Subcutaneous abdominal adipose tissue (tissue), 5 donors: ENCODE results near the gene THADA.

Experiments
- H3K27ac ChIP-seq: one replicate; pipeline ENCODE4 v1.7.0; 2013; ENCODE audit warnings: low read depth, mild to moderate bottlenecking, inconsistent platforms, low read length, moderate library complexity
- H3K27me3 ChIP-seq, 5 donors: one replicate each; pipeline ENCODE4 v1.7.0; 2013; ENCODE audit warnings: low read length in 5 of 5, inconsistent platforms in 1 of 5; ENCODE audit not compliant: control insufficient read depth in 5 of 5, insufficient read depth in 4 of 5
- H3K36me3 ChIP-seq, 5 donors: one replicate each; pipeline ENCODE4 v1.7.0; 2013; ENCODE audit warnings: low read length in 5 of 5; ENCODE audit not compliant: control insufficient read depth in 5 of 5, insufficient read depth in 5 of 5
- H3K4me1 ChIP-seq, 5 donors: one replicate each; pipeline ENCODE4 v1.7.0; 2013; ENCODE audit warnings: low read length in 5 of 5, mild to moderate bottlenecking in 3 of 5, moderate library complexity in 1 of 5; ENCODE audit not compliant: control insufficient read depth in 5 of 5, insufficient read depth in 5 of 5
- H3K4me3 ChIP-seq, 5 donors: one replicate each; pipeline ENCODE4 v1.7.0; 2013; ENCODE audit warnings: low read length in 5 of 5, low read depth in 1 of 5
- H3K9ac ChIP-seq, 5 donors: one replicate each; pipeline ENCODE4 v1.7.0; 2013; ENCODE audit warnings: low read length in 5 of 5, mild to moderate bottlenecking in 4 of 5, moderate library complexity in 3 of 5
- H3K9me3 ChIP-seq, 5 donors: one replicate each; pipeline ENCODE4 v1.7.0; 2013; ENCODE audit warnings: low read length in 5 of 5; ENCODE audit not compliant: control insufficient read depth in 5 of 5
- donor health status: healthy.
- donor health status: healthy.
- donor health status: healthy.
- donor health status: healthy.
- donor health status: healthy.

Gene THADA

GRCh38 chr2:43218702-43219382 lies 377.0 kb downstream of the THADA start:
- Histone ChIP-seq H3K9ac (peak overlapping the region; percentile 5 to 80 (median 45)), H3K27me3 (no peaks in the 10 kb centered on the region), H3K27ac (peak overlapping the region; percentile 98), H3K4me3 (peak overlapping the region; percentile 55 to 96 (median 86)), H3K4me1 (peaks cover 11 to 62% (median 61%) of the 10 kb centered on the region in 5 donors), H3K36me3 (peaks cover 8 to 22% (median 14%) of the 10 kb centered on the region in 5 donors), H3K9me3 (no peaks in the 10 kb centered on the region)

- H3K4me3 ChIP-seq = peak overlapping the region in 3 of 5 donors; percentile 55 to 96 (median 86)
- peak overlapping the region in 3 of 5 donors; percentile 5 to 59 (median 52) for H3K9ac ChIP-seq
- peaks cover 11 to 58% (median 56%) of the 10 kb centered on the region in 5 donors for H3K4me1 ChIP-seq
Measured at GRCh38 chr2:43218155-43218701, 377.6 kb downstream of the THADA start.

GRCh38 chr2:43217228-43218154 lies 378.3 kb downstream of the THADA start:
- H3K9me3 ChIP-seq = no peaks in the 10 kb centered on the region
- no peak overlapping the region for H3K9ac ChIP-seq
- no peaks in the 10 kb centered on the region for H3K27me3 ChIP-seq
- H3K4me1 ChIP-seq = peaks cover 11 to 59% (median 53%) of the 10 kb centered on the region in 5 donors
- H3K27ac ChIP-seq = peak overlapping the region; percentile 98
- H3K36me3 ChIP-seq = peaks cover 1 to 9% (median 3%) of the 10 kb centered on the region in 5 donors
- H3K4me3 ChIP-seq = no peak overlapping the region

More at GRCh38 chr2:43218155-43218701, 377.6 kb downstream of the THADA start:
- Histone ChIP-seq H3K27ac (peak overlapping the region; percentile 98), H3K27me3 (no peaks in the 10 kb centered on the region), H3K36me3 (peaks cover 7 to 16% (median 9%) of the 10 kb centered on the region in 5 donors), H3K9me3 (no peaks in the 10 kb centered on the region)

DNA sequence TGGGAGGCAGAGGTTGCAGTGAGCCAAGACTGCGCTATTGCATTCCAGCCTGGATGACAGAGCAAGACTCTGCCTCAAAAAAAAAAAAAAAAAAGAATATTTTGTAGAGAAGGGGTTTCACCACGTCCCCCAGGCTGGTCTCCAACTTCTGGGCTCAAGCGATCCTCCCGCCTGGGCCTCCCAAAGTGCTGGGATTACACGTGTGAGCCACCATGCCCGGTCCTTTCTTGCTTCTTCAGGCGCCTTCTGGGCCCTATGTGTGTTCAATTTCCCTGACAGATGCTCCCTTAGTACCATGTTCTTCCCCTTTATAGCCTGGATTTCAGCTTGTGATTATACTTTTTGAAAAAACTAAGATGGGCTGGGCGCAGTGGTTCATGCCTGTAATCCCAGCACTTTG lies 379.2 kb downstream of the THADA start:
- Histone ChIP-seq H3K27ac (no peak overlapping the region), H3K4me1 (peaks cover 11 to 54% (median 47%) of the 10 kb centered on the region in 5 donors), H3K4me3 (no peak overlapping the region), H3K36me3 (peaks cover 0 to 1% (median 0%) of the 10 kb centered on the region in 5 donors), H3K9me3 (no peaks in the 10 kb centered on the region), H3K9ac (no peak overlapping the region), H3K27me3 (no peaks in the 10 kb centered on the region)

GRCh38 chr2:43215673-43216255 lies 380.1 kb downstream of the THADA start:
- no peak overlapping the region for H3K27ac ChIP-seq

GRCh38 chr2:43214253-43214652 lies 381.6 kb downstream of the THADA start:
- H3K27ac ChIP-seq = no peak overlapping the region
- peaks cover 9 to 43% (median 36%) of the 10 kb centered on the region in 5 donors for H3K4me1 ChIP-seq
- no peak overlapping the region for H3K4me3 ChIP-seq

More at GRCh38 chr2:43215673-43216255, 380.1 kb downstream of the THADA start:
- Histone ChIP-seq H3K4me1 (peaks cover 8 to 49% (median 42%) of the 10 kb centered on the region in 5 donors), H3K9me3 (no peaks in the 10 kb centered on the region), H3K27me3 (no peaks in the 10 kb centered on the region), H3K36me3 (no peaks in the 10 kb centered on the region), H3K9ac (no peak overlapping the region), H3K4me3 (no peak overlapping the region)

GRCh38 chr2:43212931-43213330 lies 382.9 kb downstream of the THADA start:
- no peaks in the 10 kb centered on the region for H3K36me3 ChIP-seq
- H3K27ac ChIP-seq = no peak overlapping the region
- H3K4me3 ChIP-seq = no peak overlapping the region
- H3K9me3 ChIP-seq = no peaks in the 10 kb centered on the region
- no peak overlapping the region for H3K9ac ChIP-seq
- H3K27me3 ChIP-seq = no peaks in the 10 kb centered on the region
- peaks cover 3 to 30% (median 23%) of the 10 kb centered on the region in 5 donors for H3K4me1 ChIP-seq

More at GRCh38 chr2:43214253-43214652, 381.6 kb downstream of the THADA start:
- H3K9me3 ChIP-seq = no peaks in the 10 kb centered on the region
- no peaks in the 10 kb centered on the region for H3K27me3 ChIP-seq
- H3K36me3 ChIP-seq = no peaks in the 10 kb centered on the region
- no peak overlapping the region for H3K9ac ChIP-seq

DNA sequence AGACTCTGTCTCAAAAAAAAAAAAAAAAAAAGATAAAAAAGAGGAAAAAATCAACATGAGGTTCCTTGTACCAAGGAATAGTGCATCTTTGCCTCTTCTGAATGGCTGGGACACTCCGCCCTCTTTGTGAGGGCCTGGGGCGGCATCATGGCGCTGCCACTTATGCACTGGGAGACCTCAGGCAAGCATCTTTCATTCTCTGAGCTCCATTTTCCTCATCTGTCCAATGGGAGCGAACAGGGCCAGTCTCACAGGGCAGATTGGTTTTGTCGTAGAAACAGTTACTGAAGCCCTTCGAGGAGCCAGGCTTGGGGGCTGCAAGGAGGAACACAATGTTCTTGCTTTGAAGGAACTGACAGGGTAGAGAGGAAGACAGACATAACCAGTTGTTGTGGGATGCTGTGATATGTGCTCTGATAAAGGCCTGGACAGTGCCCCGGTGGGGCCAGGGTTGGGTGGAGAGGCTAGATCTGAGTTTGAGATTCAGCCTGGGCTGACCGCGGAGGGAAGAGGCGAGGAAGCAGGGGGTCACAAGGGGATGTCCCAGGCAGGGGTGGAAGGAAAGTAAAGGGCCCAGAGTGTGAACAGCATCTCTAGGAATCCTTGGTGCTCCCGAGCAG lies 383.5 kb downstream of the THADA start:
- Histone ChIP-seq H3K27ac (no peak overlapping the region), H3K4me3 (no peak overlapping the region), H3K9ac (no peak overlapping the region), H3K27me3 (no peaks in the 10 kb centered on the region), H3K4me1 (peaks cover 3 to 25% (median 20%) of the 10 kb centered on the region in 5 donors), H3K9me3 (no peaks in the 10 kb centered on the region), H3K36me3 (no peaks in the 10 kb centered on the region)
